HT-29 (cell line): Measurements from ENCODE around the gene MX2. TPM values are rescaled to one million over a fixed set of nuclear protein-coding genes. Genes with fewer than 3 reads are reported as not detected.

Experiments
- DNase-seq: peaks from one replicate; pipeline ENCODE4 v3.0.0-alpha.2; 2015; ENCODE audit warnings: low spot score
- total RNA-seq: library from RNA; depleted of rRNA; stranded (reverse); fragments of >200 nt; shearing (Covaris generic); gene quantifications from 2 replicates; pipeline ENCODE4 v1.2.3, GENCODE V29; 2014

The MX2 gene
- total RNA-seq, 1 experiment from 2014 or later: 3.4 TPM

DNA sequence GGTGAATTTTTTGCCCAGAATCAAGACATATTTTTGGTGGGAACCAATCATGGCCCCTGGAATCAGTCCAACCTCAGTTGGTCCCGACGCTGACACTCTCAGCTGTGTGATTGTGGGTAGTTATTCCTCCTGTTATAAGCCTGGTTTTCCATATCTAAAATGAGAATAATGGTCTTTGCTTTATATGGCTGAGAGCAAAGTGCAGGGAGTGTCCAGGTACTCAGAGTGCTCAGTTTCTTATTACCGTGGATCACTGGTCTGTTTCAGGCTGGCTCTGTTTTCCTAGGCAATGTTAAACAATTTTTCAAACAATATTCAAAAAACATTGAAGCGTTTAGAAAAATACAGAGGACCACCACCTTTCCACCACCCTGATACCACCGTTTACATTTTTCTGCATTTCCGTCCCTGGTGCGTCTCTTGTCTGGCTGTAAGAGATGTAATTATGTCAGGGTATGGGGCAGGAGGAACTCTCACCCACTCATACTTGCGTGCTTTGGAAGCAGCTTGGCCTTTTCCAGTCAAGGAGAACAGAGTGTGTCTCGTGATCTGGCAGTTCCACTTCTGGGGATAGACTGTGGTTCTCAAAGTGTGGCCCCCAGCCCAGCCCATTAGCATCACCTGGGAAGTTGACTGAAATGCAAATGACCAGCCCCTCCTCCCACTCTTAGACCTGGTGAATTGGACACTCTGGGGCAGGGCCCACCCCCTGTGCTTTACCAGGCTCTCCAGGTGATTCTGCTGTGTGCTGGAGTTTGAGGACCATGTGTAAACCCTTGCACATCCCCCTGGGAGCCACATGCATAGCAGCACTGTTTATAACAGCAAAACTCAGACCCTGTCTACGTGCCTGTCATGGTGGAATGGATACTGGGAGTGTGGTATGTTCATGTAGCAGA is 71.0 kb downstream of the MX2 start:
- no peak for DNase-seq

DNA sequence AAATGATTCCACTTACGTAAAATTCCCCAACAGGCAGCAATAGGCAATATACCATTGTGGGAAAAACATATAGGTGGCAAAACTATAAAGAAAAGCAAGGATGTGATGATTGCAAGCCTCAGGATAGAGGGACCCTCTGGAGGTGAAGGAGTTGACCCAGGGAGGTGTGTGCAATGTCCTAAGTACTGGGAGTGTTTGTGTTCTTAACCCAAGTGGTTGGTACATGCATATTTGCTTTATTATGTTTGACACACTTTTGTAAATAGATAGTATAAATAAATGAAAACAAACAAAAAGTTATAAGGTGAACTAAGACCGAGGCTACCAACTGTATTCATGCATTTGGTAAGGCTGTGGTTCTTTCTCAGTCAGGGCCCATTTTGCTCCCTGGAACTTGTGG is 71.7 kb downstream of the MX2 start:
- DNase-seq: no peak

DNA sequence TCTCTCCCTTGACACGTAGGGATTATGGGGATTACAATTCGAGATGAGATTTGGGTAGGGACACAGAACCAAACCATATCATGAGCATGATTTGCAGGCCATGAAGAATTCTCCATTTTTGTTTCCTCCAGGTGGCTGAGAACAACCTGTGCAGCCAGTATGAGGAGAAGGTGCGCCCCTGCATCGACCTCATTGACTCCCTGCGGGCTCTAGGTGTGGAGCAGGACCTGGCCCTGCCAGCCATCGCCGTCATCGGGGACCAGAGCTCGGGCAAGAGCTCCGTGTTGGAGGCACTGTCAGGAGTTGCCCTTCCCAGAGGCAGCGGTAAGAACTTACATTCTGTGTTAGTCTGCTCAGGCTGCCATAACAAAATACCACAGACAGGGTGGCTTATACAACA is 73.9 kb downstream of the MX2 start:
- DNase-seq: no peak

DNA sequence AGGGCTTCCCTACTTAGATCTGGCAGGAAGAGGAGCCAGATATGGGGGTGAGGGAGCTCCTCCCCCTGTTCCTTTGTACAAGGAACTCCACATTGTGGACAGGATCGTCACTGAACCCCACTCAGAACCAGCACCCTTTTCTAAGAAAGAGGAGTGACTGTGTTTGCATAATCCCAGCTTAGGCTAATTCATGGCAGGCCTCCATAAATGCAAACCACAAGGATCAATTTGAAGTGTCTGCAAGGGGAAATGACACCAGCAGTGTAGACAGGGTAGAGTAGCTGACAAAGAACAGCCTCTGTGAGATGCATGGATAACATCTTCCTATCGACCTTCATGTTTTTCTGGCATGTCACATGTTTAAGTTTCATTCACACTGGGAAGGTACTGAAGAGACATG is 75.9 kb downstream of the MX2 start:
- DNase-seq: no peak

DNA sequence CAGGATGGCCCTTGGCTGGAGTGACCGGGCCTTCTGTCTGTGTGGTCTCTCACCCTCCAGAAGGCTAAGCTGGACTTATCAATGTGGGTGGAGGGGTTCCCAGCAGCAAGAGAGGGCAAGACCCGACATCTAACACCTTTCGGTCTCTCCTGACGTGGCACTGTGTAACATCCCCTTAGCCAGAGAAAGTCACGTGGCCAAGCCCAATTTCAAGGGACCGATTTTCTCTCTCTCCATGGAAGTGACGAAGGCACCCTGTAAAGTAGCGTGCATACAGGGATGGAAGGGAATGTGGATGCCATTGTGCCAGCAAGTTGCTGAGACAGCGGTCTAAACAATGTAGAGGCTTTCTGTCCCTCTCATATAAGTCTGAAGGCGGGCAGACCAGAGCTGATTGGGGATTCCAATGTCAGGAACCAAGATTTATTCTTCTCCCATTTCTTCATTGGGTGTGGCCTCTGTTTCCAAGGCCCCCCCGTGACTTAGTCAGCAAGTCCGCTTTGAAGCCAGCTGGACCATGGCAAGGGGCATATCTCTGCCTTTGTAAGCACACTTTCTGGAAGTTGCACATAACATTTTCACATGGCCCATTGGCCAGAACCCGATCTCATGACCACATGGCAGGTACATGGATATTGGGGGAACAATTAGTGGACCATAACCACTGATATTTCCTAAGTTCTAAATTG is 76.7 kb downstream of the MX2 start:
- no peak for DNase-seq

DNA sequence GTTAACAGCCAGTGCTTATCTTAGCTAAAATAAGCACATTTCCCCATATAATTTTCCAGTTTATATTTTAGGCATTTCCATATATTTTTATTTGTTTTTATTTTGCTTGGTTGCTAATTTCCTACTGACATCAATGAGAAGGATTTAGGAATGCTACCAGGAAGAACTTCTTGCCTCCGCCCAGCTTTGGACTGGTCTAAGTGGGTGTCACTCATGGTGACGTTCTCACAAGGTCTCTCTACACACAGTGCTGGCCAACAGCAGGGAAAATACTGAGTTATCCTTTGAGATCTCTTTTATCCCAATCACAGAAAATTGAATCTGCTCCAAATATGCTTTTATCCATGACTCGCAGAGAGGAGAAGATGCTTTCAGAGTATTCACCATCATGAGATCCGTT is 77.4 kb downstream of the MX2 start:
- peak; percentile 24 for DNase-seq

DNA sequence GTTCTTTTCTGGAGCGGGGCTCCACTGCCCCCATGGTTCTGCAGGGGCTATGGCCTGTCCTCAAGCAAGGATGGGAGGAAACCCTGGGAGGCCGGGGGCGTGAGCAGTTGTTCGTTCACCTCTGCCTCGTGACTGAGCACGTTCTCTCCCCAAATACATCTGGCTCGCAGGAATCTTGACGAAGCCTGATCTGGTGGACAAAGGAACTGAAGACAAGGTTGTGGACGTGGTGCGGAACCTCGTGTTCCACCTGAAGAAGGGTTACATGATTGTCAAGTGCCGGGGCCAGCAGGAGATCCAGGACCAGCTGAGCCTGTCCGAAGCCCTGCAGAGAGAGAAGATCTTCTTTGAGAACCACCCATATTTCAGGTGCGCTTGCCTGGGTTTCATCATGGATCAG is 79.7 kb downstream of the MX2 start:
- no peak for DNase-seq

DNA sequence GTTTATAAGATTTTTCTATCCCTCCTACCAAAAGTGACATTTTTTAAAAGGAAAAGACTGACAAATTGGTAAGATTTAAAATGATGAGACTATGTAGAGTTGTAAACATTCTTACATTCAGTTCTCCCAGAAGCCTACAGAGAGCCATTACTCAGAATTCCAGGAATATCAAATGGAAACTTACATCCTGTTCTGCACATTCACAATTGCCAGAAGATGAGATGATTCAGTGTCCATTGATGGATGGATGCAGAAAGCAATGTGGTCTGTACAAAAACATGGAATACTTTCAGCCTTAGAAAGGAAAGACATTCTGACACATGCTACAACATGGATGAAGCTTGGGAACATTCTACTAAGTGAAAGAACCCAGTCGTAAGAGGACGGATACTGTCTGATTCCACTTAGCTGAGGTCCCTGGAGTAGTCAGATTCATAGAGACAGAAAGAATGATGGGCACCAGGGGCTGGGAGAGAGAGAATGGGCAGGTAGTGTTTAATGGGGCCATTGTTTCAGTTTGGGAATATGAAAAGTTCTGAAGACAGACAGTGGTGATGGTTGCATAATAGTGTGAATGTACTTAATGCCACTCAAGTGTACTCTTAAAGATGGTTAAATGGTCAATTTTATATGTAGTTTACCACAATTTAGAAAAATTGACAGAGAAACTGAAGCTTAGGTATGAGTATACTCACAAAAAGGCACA is 80.8 kb downstream of the MX2 start:
- DNase-seq: no peak

DNA sequence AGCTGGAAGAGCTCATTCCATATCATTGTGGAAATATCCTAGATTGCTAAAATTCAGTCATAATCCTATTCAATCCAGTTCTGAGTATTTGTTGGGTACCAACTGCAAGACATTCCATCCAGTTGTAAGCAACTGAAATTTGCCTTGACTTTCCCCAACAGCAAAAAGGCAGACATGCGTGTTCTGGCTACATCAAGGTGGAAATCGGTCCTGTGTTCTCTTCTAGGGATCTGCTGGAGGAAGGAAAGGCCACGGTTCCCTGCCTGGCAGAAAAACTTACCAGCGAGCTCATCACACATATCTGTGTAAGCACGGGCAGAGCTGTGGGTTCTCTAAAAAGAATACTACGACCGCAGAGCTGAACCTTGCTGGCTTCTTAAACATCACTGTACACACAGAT is 81.7 kb downstream of the MX2 start:
- DNase-seq: no peak

DNA sequence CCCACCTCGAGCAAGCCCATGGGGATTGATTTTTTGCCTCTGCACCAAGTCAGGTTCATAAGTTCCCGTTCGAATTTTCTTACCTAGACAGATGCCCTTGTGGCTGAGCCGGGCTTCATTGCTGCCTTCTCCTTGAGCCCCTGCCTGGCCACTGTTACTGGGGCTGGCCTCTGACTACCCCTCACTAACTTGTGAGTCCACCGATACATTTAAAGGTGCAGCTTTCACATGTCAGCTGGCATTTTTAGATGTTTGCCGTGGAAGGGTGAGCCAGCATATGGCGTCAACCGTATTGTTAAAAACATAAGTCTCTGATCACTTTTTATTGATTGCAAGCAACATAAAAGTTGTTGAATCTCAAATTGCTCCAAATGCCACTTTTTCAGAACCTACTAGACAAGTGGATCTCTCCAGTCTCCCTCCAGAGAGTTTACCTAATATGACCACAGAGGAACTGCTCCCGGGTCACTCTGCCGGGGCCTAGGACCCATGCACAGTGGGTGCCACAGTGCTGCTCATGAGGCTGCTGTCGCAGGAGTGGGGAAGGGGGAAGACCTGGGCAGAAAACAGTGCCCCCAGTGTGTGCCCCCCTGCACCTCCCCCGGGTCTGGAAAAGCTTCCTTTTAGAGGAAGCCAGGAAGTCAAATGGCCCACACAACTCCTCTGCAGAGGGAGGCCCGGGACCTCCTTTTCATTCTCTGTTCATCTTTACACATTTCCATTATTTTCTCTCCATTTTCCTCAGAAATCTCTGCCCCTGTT is 83.1 kb downstream of the MX2 start:
- no peak for DNase-seq

DNA sequence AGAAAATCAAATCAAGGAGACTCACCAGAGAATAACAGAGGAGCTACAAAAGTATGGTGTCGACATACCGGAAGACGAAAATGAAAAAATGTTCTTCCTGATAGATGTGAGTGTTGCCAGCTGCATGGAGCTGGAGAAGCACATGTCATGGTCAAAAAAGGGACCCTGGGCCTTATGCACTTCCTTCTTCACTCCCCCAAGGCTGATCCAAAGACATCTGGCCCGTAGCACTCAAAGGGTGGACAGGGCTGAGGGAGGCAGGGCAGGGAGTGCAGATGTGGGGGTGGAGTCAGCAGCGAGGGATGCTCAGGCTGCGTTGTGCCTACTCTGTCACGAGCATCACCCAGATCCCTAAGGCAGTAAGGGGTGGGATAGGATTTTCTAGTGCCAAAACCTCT is 83.6 kb downstream of the MX2 start:
- DNase-seq: no peak

DNA sequence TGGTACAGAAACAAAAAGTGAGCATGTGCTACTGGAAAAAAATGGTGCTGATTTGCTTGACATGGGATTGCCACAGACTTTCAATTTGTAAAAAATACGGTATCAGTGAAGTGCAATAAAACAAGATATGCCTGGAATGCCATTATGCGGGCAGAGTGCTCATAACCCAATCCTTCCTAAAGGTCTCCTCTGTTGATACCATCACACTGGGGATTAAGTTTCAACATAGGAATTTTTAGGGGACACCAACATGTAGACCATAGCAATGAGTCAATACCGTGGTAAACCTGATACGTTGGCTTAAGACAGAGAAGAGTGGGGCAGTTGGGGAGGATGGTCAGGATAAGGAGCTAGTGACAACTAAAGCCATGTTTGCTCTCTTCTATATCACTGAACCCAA is 84.8 kb downstream of the MX2 start:
- DNase-seq: no peak

DNA sequence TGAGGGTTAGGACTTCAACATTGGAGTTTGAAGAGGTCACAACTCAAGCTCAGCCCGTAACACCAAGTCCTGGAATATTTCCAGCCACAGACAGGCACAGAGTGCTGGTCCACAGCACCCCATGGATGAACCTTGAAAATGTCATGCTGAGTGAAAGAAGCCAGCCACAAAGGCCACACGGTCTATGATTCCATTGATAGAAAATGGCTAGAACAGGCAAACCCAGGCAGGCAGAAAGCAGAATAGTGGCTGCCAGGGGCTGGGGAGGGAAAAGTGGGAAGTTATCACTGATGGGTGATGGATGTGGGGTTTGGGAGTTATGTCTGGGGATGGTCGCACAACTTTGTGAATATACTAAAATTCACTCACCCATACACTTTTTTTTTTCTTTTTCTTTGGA is 85.5 kb downstream of the MX2 start:
- no peak for DNase-seq

DNA sequence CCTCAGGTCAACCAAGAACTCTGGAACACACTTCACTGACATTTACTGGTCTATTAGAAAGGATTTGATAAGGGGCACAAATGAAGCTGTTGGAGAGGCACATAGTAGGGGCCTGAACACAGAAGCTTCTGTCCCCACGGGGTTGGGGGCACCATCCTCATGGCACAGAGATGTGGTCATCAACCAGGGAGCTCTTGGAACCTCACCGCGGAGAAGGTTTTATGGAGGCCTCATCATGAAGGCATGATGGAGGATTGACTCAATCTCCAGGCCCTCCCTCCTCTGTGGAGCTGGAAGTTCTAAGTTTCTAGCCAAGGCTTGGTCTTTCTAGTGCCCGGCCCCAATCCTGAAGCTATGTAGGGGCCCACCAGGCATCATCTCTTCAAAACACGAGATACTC is 87.8 kb downstream of the MX2 start:
- no peak for DNase-seq

DNA sequence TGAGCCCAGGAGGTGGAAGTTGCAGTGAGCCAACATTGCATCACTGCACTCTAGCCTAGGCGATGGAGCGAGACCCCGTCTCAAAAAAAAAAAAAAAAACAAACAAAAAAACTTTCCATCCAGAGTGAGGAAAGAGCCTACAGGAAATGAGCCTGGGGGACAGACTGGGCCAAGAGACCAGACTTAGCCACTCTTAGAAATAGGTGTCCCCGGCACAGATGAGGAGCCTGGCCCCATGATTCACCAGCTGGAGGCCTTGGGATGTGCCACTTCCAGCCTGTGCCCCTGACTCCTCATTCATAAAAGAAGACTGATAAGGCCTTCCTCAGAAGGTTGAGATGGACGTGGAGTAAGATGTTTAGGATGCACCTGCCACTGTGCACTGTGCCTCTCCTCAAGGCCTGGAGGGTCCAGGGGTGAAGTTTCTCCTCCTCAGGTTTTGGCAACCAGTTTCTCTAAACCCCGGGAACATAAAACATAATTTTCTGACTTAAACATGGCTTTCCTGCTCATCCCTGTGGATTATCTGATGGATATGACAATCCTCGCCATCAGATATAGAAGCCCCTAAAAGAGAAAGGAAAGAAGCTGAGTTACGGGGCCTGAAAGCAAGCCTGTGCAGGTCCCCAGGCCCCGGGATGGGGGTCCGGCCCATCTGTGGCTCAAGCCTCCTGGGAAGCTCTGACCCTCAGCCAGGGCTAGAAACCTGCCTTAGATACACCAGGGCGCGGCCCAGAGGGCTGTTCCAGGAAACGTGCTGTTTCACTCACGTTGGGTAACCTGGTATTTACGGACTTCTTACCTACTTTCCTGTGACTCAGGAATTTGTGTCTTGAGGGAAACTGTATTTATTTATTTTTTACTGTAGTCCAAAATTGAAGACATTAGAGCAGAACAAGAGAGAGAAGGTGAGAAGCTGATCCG is 90.2 kb downstream of the MX2 start:
- no peak for DNase-seq

DNA sequence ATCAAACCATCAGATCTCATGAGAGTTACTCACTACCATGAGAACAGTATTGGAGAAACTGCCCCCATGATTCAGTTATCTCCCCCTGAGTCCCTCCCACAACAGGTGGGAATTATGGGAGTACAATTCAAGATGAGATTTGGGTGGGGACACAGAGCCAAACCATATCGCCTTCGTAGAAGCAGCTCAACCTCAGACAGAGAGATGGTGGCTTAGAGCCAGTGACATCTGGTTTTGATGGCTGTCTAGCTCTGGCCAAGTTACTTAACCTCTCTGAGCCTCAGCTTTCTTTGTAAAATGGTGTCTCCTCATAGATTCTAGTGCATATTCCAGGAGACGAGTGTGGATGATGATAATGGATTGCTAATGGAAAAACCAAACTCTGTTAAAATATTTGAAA is 91.4 kb downstream of the MX2 start:
- DNase-seq: no peak

DNA sequence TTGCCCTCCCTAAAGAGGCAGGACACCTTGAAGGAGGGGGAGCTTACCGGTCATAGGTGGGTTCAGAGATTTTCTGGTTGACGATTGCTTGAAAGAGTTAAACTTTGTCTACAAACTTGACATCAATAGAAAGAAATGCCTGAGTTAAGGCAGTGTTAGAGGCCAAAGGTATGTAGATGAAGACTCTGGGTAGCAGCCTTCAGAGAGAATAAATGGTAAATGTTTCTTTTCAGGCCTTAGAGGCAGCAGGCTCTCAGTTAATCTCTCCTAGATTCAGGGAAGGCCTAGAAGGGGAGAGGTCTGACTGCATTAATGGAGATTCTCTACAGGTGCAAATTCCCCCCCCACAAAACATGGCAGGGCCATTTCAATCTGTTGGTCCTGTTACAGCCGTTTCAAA is 91.9 kb downstream of the MX2 start:
- DNase-seq: no peak

DNA sequence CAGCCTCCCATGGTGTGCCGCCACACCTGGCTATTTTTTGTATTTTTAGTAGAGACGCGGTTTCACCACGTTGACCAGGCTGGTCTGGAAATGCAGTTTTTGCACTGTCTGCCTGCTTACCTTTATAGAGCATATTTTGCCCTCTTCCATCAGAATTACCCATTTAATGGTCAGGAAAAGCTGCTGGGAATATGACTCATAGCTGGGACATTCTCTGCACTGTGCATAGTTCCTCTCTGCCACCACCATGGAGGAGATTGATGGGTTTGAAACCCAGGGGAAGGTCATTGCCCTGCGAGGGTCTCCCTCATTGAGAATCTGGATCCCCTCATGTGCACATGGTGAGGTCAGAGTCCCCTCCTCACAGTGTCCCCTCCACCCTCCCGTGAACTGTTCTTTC is 96.3 kb downstream of the MX2 start:
- no peak for DNase-seq

DNA sequence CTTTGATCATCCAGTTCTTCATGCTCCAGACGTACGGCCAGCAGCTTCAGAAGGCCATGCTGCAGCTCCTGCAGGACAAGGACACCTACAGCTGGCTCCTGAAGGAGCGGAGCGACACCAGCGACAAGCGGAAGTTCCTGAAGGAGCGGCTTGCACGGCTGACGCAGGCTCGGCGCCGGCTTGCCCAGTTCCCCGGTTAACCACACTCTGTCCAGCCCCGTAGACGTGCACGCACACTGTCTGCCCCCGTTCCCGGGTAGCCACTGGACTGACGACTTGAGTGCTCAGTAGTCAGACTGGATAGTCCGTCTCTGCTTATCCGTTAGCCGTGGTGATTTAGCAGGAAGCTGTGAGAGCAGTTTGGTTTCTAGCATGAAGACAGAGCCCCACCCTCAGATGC is 96.7 kb downstream of the MX2 start:
- DNase-seq: no peak
